Measurements from ENCODE around the gene WBP1L.
"Not testable (repeated sequence)": the region's sequence is repeated elsewhere in the genome, so short reads cannot be mapped to it uniquely, and the experiment has no call there.

Gene WBP1L

DNA sequence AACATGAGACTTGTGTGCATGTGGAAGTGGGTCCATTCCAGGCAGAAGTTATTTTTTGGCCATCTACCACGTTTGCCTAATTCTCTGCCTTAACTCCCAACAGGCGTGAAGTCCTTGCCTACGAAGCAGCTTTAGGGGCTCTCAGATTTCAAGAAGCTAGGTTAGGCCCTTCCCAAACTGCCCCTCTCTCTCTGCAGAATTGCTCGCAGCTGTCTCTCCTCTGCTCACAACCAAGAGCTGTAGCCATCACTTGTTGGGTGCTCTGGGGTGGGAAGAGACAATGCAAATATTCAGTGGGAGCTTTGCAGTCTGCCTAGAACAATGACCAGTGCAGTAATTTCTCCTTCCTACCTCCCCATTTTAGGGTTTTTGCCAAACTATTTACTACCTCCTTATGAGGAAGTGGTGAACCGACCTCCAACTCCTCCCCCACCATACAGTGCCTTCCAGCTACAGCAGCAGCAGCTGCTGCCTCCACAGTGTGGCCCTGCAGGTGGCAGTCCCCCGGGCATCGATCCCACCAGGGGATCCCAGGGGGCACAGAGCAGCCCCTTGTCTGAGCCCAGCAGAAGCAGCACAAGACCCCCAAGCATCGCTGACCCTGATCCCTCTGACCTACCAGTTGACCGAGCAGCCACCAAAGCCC lies 68.6 kb downstream of the WBP1L start:
- peak in 3 of 14 donors; percentile 14 to 20 (median 16) for DNase-seq

- DNase-seq, result no peak
These were observed 69.3 kb downstream of the WBP1L start for GRCh38 chr10:102813017-102813541.

GRCh38 chr10:102813734-102814452 lies 70.1 kb downstream of the WBP1L start:
- peak in 2 of 14 donors; percentile 10 to 29 for DNase-seq

- no peak for DNase-seq
These were observed 70.7 kb downstream of the WBP1L start for GRCh38 chr10:102814453-102814871.

DNA sequence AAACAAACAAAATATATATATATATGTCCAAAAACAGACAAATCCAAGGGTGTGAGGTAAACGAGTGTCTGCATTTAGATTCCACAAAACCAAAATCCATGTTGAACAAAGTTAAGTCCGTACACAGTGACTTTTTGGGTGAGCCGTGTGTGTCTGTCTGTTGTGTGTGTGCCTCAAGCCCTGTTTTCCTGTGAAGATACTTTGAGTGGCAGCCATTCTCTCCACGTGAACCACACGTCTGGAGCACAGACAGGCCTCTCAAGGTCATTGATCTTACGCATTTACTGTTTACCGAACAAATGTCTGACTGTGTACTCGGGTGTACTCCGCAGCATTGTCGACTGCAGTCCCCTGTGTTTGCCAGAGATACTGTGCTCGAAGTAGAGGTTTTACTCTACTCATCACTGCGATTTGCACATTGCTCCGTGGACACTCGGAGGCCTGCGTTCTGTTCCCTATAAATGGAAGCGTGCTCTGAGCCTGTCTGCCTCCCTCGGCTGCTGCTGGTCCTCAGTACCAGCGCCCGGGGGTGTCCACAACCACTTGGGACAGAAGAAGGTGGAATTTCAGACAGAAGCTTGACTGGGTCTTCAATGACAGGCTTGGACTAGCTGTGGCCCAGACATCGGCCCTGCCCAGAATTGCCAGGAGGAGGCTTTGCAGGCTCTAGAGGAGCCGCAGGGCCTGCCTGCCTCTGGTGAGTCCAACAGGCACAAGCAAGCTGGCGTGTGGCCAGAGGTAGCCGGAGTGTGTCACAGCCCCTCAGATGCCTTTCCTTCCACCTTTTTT lies 71.3 kb downstream of the WBP1L start:
- DNase-seq, result peak in 5 of 14 donors; percentile 11 to 43 (median 26)

- DNase-seq, result peak in 8 of 14 donors; percentile 26 to 63 (median 40)
These were observed 72.2 kb downstream of the WBP1L start for GRCh38 chr10:102815790-102816549.

GRCh38 chr10:102817175-102817574 lies 73.4 kb downstream of the WBP1L start:
- DNase-seq, result no peak

- peak in 1 of 14 donors; percentile 5 for DNase-seq
These were observed 75.3 kb downstream of the WBP1L start for GRCh38 chr10:102819054-102819453.

DNA sequence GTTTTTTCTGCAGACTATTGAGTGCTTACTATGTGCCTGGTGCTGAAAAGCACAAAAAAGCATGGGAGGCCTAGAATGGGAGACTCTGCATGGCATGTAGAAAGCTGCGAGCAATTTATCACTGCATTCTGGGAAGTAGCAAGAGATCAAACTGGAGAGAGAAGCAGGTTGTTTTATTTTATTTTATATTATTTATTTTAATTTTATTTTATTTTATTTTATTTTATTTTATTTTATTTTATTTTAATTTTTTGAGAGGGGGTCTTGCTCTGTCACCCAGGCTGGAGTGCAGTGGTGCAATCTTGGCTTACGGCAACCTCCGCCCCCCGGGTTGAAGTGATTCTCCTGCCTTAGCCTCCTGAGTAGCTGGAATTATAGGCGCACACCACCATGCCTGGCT lies 76.3 kb downstream of the WBP1L start:
- not testable (repeated sequence) for DNase-seq

DNA sequence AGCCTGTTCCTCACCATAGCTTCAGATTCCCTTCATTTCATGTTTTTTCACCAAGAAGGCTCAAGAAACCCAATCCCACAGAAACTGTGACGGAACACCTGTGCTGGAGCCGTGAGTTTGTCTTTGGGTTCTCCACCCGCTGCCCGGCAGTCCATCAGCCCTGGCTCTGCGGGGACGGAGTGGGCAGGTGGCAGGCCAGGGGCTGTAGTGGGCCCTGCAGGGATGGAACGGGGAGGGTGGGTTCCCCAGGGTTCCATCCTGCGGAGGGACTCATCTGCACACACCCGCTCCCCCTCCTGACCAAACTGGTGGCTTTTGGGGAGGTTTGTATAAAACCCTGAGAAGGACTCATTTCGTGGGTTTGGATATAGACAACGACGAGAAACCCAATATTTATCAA lies 78.5 kb downstream of the WBP1L start:
- no peak for DNase-seq

- no peak for DNase-seq
These were observed 80.9 kb downstream of the WBP1L start for GRCh38 chr10:102824664-102825063.

GRCh38 chr10:102826148-102826796 lies 82.5 kb downstream of the WBP1L start:
- no peak for DNase-seq

DNA sequence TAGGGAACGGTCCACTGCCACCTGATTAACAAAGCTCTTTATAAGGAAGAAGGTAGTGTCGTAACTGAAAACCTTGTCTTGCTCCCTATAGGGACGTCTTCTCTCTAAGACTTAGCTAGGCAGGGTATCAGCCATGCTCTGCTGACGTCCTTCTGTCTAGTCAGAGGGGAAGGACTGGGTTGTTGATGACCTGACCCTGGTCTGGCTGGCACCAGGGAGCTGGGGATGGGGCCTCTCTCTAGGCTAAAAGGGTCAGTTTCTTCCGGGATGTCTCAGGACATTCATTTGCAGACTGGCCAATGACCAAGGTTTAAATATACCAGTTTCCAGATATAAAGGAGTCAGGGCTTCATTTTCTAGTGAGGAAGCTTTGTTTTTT lies 83.8 kb downstream of the WBP1L start:
- DNase-seq, result no peak

DNA sequence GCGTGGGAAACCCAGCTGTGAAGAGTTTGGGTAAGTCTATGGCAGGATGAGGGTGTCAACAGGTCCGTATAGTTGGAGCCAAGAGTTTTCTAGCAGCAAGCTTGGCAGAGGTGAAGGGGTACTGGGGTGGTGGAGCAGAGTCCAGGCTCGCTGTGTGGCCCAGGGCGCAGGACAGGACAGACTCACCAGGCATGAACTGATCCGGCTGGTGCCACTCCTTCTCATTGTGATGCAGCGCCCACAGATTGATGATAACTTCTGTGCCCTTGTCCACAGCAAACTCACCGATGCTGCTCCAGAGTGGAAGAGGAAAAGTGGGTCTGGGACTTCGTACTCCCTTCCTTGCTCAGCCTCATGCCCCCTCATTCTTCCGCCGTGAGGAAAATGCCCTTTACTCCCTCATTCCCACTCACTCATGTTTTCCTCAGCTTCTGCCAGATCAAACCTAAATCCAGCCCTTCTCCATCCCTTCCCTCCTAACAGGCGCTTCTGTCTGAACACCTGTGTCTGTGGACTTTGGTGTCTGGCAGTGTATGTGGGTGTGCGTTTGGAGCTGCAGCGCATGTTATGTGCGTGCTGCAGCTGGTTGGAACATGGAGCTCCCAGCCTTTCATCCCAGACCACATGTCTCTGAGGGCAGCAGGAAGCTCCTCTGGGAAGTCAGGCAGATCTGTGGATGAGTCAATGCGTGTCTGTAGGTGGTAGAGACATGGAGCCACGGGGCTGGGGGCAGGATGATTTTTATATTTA lies 87.7 kb downstream of the WBP1L start:
- no peak for DNase-seq

GRCh38 chr10:102832248-102832647 lies 88.5 kb downstream of the WBP1L start:
- DNase-seq, result no peak

DNA sequence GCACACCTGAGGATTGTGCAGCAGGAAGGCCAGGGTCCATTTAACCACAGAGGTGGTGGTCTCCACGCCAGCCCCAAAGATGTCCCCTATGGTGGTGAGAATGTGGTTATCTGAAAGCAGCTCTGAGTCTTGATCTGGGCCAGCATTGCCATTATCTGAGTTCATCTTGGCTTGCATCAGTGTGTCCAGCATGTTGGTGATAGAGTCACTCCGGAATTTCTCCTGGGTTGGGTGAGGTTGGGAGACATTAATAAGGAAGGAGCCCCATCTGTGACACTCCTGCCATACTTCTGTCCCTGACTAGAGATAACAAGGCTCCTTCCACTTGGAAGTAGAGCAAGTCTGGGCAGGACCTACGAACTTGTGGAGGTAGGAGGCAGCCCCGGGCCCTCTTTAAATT lies 89.2 kb downstream of the WBP1L start:
- no peak for DNase-seq

GRCh38 chr10:102834143-102834542 lies 90.4 kb downstream of the WBP1L start:
- no peak for DNase-seq

GRCh38 chr10:102835007-102835482 lies 91.3 kb downstream of the WBP1L start:
- peak in 11 of 14 donors; percentile 8 to 56 (median 35) for DNase-seq

- DNase-seq, result no peak
These were observed 93.5 kb downstream of the WBP1L start, which contains the start of gene CYP17A1 for GRCh38 chr10:102837230-102837721. TSS of gene CYP17A1 (minus strand) at chr10:102837413. CDS start at chr10:102837361, 52 bp downstream.

DNA sequence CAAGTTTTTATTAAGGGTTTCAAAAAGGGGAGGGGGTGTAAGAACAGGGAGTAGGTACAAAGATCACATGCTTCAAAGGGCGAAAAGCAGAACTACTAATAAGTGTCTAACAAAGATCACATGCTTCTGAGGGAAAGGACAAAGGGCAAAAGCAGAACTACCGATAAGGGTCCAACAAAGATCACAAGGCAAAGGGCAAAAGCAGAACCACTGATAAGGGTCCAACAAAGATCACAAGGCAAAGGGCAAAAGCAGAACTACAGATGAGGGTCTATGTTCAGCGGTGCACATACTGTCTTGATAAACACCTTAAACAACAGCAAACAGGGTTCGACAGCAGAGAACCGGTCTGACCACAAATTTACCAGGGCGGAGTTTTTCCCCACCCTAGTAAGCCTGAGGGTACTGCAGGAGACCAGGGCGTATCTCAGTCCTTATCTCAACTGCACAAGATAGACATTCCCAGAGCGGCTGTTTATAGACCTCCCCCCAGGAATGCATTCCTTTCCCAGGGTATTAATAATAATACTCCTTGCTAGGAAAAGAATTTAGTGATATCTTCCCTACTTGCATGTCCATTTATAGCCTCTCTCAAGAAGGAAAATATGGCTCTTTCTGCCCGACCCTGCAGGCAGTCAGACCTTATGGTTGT lies 94.7 kb downstream of the WBP1L start:
- DNase-seq, result not testable (repeated sequence)

All from C1 segment of cervical spinal cord (tissue), 14 donors.